Osteocyte (in vitro differentiated cells): ENCODE measurements around the gene DUSP16. TPM values are rescaled to one million over a fixed set of nuclear protein-coding genes. Genes with fewer than 3 reads are reported as not detected.

Experiments used
- DNase-seq: peaks from one replicate; pipeline ENCODE4 v3.0.0; 2021; ENCODE audit warnings: mixed read lengths; ENCODE audit not compliant: unreplicated experiment; ENCODE audit errors: extremely low spot score
- H3K27ac Mint-ChIP-seq: one replicate; pipeline ENCODE4 v1.8.0; 2021; ENCODE audit warnings: mild to moderate bottlenecking, mixed read lengths; ENCODE audit not compliant: unreplicated experiment
- H3K27me3 Mint-ChIP-seq: one replicate; pipeline ENCODE4 v1.8.0; 2021; ENCODE audit warnings: mixed read lengths; ENCODE audit not compliant: unreplicated experiment
- H3K36me3 Mint-ChIP-seq: one replicate; pipeline ENCODE4 v1.8.0; 2021; ENCODE audit warnings: mixed read lengths; ENCODE audit not compliant: unreplicated experiment
- H3K4me1 Mint-ChIP-seq: one replicate; pipeline ENCODE4 v1.8.0; 2021; ENCODE audit warnings: mixed read lengths; ENCODE audit not compliant: unreplicated experiment
- H3K4me3 Mint-ChIP-seq: one replicate; pipeline ENCODE4 v1.8.0; 2021; ENCODE audit warnings: mild to moderate bottlenecking, moderate library complexity, mixed read lengths; ENCODE audit not compliant: unreplicated experiment
- H3K9me3 Mint-ChIP-seq: one replicate; pipeline ENCODE4 v1.8.0; 2021; ENCODE audit warnings: mixed read lengths; ENCODE audit not compliant: unreplicated experiment
- CTCF ChIP-seq: fragments of 200-600 bp; sonication (generic); IDR thresholded peaks from 2 replicates; pipeline ENCODE4 v1.5.0; 2021; ENCODE audit warnings: antibody characterized with exemption, mild to moderate bottlenecking, moderate library complexity
- total RNA-seq: library from RNA; stranded (reverse); gene quantifications from 2 replicates; pipeline ENCODE4 v1.2.1, GENCODE V29; 2021

The DUSP16 gene
- total RNA-seq, 1 donor from 2014 or later, result 10.3 TPM

- Mint-ChIP-seq H3K27me3 (no peaks in the 10 kb centered on the region), H3K27ac (no peak overlapping the region), H3K36me3 (peaks cover 42% of the 10 kb centered on the region)
These were observed 91.8 kb downstream of the DUSP16 start for GRCh38 chr12:12470751-12471306.

GRCh38 chr12:12469386-12469785, 93.3 kb downstream of the DUSP16 start:
- H3K4me1 Mint-ChIP-seq, result peaks cover 9% of the 10 kb centered on the region
- H3K4me3 Mint-ChIP-seq, result no peak overlapping the region
- H3K36me3 Mint-ChIP-seq, result peaks cover 37% of the 10 kb centered on the region
- H3K9me3 Mint-ChIP-seq, result no peaks in the 10 kb centered on the region
- H3K27ac Mint-ChIP-seq, result no peak overlapping the region
- TF ChIP-seq CTCF, result no peak
- H3K27me3 Mint-ChIP-seq, result no peaks in the 10 kb centered on the region
- DNase-seq, result no peak

More at GRCh38 chr12:12470751-12471306, 91.8 kb downstream of the DUSP16 start:
- Mint-ChIP-seq H3K9me3 (no peaks in the 10 kb centered on the region), H3K4me1 (peaks cover 9% of the 10 kb centered on the region), H3K4me3 (no peak overlapping the region)
- DNase-seq, result no peak
- TF ChIP-seq CTCF, result no peak

- TF ChIP-seq CTCF, result no peak
- H3K4me3 Mint-ChIP-seq, result no peak overlapping the region
- no peaks in the 10 kb centered on the region for H3K27me3 Mint-ChIP-seq
- H3K27ac Mint-ChIP-seq, result no peak overlapping the region
- peaks cover 35% of the 10 kb centered on the region for H3K36me3 Mint-ChIP-seq
- H3K4me1 Mint-ChIP-seq, result peaks cover 9% of the 10 kb centered on the region
- no peaks in the 10 kb centered on the region for H3K9me3 Mint-ChIP-seq
- no peak for DNase-seq
These were observed 94.1 kb downstream of the DUSP16 start for GRCh38 chr12:12468575-12468974.

GRCh38 chr12:12467688-12468261, 94.9 kb downstream of the DUSP16 start:
- no peaks in the 10 kb centered on the region for H3K9me3 Mint-ChIP-seq
- peaks cover 32% of the 10 kb centered on the region for H3K36me3 Mint-ChIP-seq
- H3K4me1 Mint-ChIP-seq, result peaks cover 9% of the 10 kb centered on the region
- H3K4me3 Mint-ChIP-seq, result no peak overlapping the region
- no peak for TF ChIP-seq CTCF
- DNase-seq, result no peak
- H3K27ac Mint-ChIP-seq, result no peak overlapping the region
- H3K27me3 Mint-ChIP-seq, result no peaks in the 10 kb centered on the region

- Mint-ChIP-seq H3K4me1 (peaks cover 9% of the 10 kb centered on the region), H3K9me3 (no peaks in the 10 kb centered on the region), H3K27me3 (no peaks in the 10 kb centered on the region), H3K4me3 (no peak overlapping the region), H3K27ac (no peak overlapping the region), H3K36me3 (peaks cover 32% of the 10 kb centered on the region)
- no peak for TF ChIP-seq CTCF
- DNase-seq, result no peak
These were observed 95.4 kb downstream of the DUSP16 start for GRCh38 chr12:12467264-12467663.
